CD14-positive monocyte (primary cell): ENCODE results near the gene CRCP. TPM values are rescaled to one million over a fixed set of nuclear protein-coding genes. Genes with fewer than 3 reads are reported as not detected.
A peak's percentile ranks its signal among the peaks of the same experiment; 100 is the strongest.
"Not testable (repeated sequence)": the region's sequence is repeated elsewhere in the genome, so short reads cannot be mapped to it uniquely, and the experiment has no call there.

ENCODE experiments used
- DNase-seq, 3 donors: peaks; one replicate each; pipeline ENCODE4 v3.0.0-alpha.2; 2011 to 2022
- H2AFZ ChIP-seq: 2 replicates; pipeline ENCODE4 v1.6.0; 2012; ENCODE audit warnings: mild to moderate bottlenecking, low read depth, low read length, inconsistent platforms; ENCODE audit not compliant: insufficient read depth, poor library complexity, severe bottlenecking
- H3K27ac ChIP-seq, 2 donors: 1 replicate in 1 of 2; 2 replicates in 1 of 2; pipeline ENCODE4 v1.5.1; 2012 to 2013; ENCODE audit warnings: low read length in 2 of 2, control low read depth in 1 of 2, inconsistent platforms in 1 of 2, low read depth in 1 of 2, mild to moderate bottlenecking in 1 of 2
- H3K27me3 ChIP-seq, 2 donors: one replicate each; pipeline versions ENCODE4 v1.6.0 to v1.6.1; 2011 to 2013; ENCODE audit warnings: low read length in 2 of 2; ENCODE audit not compliant: control insufficient read depth in 2 of 2, insufficient read depth in 2 of 2
- H3K36me3 ChIP-seq, 2 donors: replicated peaks in 1 of 2; 1 replicate in 1 of 2; 2 replicates in 1 of 2; pipeline versions ENCODE4 v1.5.1 to v1.6.1; 2012 to 2013; ENCODE audit warnings: low read length in 2 of 2, control low read depth in 1 of 2, inconsistent platforms in 1 of 2, mild to moderate bottlenecking in 1 of 2; ENCODE audit not compliant: insufficient read depth in 2 of 2, control insufficient read depth in 1 of 2
- H3K4me1 ChIP-seq, 2 donors: 1 replicate in 1 of 2; 2 replicates in 1 of 2; pipeline versions ENCODE4 v1.5.1 to v1.6.1; 2012 to 2013; ENCODE audit warnings: low read length in 2 of 2, control low read depth in 1 of 2, inconsistent platforms in 1 of 2, mild to moderate bottlenecking in 1 of 2, moderate library complexity in 1 of 2; ENCODE audit not compliant: insufficient read depth in 2 of 2, control insufficient read depth in 1 of 2
- H3K4me2 ChIP-seq: replicated peaks from 2 replicates; pipeline ENCODE3; 2012; ENCODE audit warnings: low read length, moderate library complexity, mild to moderate bottlenecking; ENCODE audit not compliant: poor library complexity, severe bottlenecking; ENCODE audit errors: extremely low read depth
- H3K4me3 ChIP-seq, 3 experiments: fragments of 200-600 bp in 1 of 3; sonication (generic) in 1 of 3; replicated peaks in 1 of 3; 1 replicate in 2 of 3; 2 replicates in 1 of 3; pipeline ENCODE4 v1.5.1; 2011 to 2013; ENCODE audit warnings: low read length in 3 of 3, mild to moderate bottlenecking in 3 of 3, control low read depth in 2 of 3, low read depth in 2 of 3, inconsistent platforms in 1 of 3, moderate library complexity in 1 of 3
- H3K79me2 ChIP-seq: 2 replicates; pipeline ENCODE4 v1.6.0; 2012; ENCODE audit warnings: mild to moderate bottlenecking, control low read depth, inconsistent platforms, low read length, moderate library complexity; ENCODE audit not compliant: insufficient read depth
- H3K9ac ChIP-seq: 2 replicates; pipeline ENCODE4 v1.6.0; 2017; ENCODE audit warnings: low read length, mild to moderate bottlenecking; ENCODE audit not compliant: insufficient read depth, poor library complexity, severe bottlenecking
- H3K9me3 ChIP-seq, 2 donors: replicated peaks in 1 of 2; 1 replicate in 1 of 2; 2 replicates in 1 of 2; pipeline versions ENCODE4 v1.5.1 to v1.6.1; 2012 to 2013; ENCODE audit warnings: low read length in 2 of 2, control low read depth in 1 of 2; ENCODE audit not compliant: control insufficient read depth in 1 of 2, insufficient read depth in 1 of 2
- H4K20me1 ChIP-seq: 2 replicates; pipeline ENCODE4 v1.6.0; 2012; ENCODE audit warnings: mild to moderate bottlenecking, low read length, control low read depth, moderate library complexity; ENCODE audit not compliant: insufficient read depth
- H3K27ac Mint-ChIP-seq, 7 donors: one replicate each; pipeline ENCODE4 v1.8.0; 2020; ENCODE audit warnings: mild to moderate bottlenecking in 7 of 7, mixed read lengths in 7 of 7, moderate library complexity in 6 of 7, inconsistent platforms in 2 of 7
- H3K27me3 Mint-ChIP-seq, 3 donors: one replicate each; pipeline ENCODE4 v1.8.0; 2021 to 2022; ENCODE audit warnings: low read depth in 3 of 3, mild to moderate bottlenecking in 3 of 3, mixed read lengths in 3 of 3, moderate library complexity in 3 of 3, inconsistent platforms in 1 of 3
- H3K36me3 Mint-ChIP-seq, 2 donors: one replicate each; pipeline ENCODE4 v1.8.0; 2020; ENCODE audit warnings: mixed read lengths in 2 of 2, inconsistent platforms in 1 of 2, mild to moderate bottlenecking in 1 of 2
- H3K4me1 Mint-ChIP-seq: one replicate; pipeline ENCODE4 v1.8.0; 2020; ENCODE audit warnings: mild to moderate bottlenecking, mixed read lengths
- H3K4me3 Mint-ChIP-seq, 2 donors: one replicate each; pipeline ENCODE4 v1.8.0; 2020; ENCODE audit warnings: mild to moderate bottlenecking in 2 of 2, mixed read lengths in 2 of 2, moderate library complexity in 1 of 2
- H3K9me3 Mint-ChIP-seq, 7 donors: one replicate each; pipeline ENCODE4 v1.8.0; 2020 to 2022; ENCODE audit warnings: mixed read lengths in 7 of 7, mild to moderate bottlenecking in 6 of 7, moderate library complexity in 6 of 7, inconsistent platforms in 2 of 7
- WGBS: methylation state at CpG from one replicate; pipeline ENCODE4 v1.1.5; 2013; ENCODE audit warnings: missing lambda C conversion rate; ENCODE audit not compliant: insufficient coverage; 5-methylcytosine and 5-hydroxymethylcytosine counted together
- intact Hi-C, 2 donors: fragments of 100-400 bp; cut with micrococcal nuclease; formaldehyde crosslinking; loops; one replicate each; pipeline versions ENCODE4 v1.15.0 to v1.15.1; 2023
- polyA plus RNA-seq, 3 donors: library from polyadenylated mRNA; depleted of rRNA in 1 of 3; unstranded in 2 of 3; stranded (reverse) in 1 of 3; fragments of 300-500 nt in 2 of 3; fragments of >200 nt in 1 of 3; fragmentation: Illumina TruSeq in 2 of 3; gene quantifications; 1 replicate in 2 of 3; 2 replicates in 1 of 3; pipeline ENCODE4 v1.2.3, GENCODE V29; 2012 to 2021
- TF ChIP-seq, protein P1 (sequence below): fragments of 200-600 bp; IDR thresholded peaks from one replicate; pipeline ENCODE4 v1.8.0; 2022; ENCODE audit warnings: antibody characterized with exemption, mild to moderate bottlenecking

The CRCP gene
- polyA plus RNA-seq, 3 donors, result 14.0 to 19.9 (median 15.5) TPM

DNA sequence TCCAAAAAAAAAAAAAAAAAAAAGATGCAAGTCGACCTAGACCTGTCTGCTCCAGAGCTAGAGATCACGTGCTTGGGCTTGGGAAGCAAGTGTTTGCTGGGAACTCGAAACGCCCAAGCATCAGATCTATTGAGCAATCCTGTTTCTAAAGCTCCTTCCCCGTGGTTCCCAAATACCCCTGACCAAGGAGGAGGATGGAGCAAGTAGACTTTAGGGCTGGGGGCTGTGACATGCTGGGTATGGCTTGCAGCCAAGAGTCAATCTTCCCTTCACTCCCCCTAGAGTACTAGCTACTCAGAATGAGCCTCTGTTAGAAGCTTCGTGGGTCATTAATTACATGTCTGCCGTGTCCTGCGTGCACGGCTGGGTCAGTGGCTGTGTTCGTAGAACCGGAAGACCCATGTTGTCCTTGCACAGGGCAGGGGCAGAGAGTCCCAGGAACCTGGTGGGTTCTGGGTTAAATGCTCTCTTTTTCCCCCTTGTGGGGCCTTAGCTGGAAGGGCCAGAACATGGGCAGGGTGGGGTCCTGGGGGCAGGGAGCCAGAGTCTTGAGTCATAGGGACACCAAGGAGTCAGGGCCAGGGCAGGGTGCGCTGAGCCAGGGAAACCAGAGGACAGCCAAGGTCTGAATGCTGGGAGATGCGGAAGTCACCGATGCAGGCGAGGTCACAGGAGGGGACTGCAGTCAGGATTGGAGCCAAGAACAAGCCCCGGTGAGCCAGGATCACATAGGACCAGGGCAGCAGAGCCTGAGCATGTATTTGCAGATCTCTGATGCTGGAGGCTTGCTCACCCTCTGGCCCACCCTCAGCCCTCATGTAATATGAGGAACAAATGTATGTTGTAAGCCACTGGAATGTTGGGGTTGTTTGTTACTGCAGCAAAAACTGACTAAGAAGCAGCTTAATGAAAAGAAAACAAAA is 55.9 kb downstream of the CRCP start:
- Mint-ChIP-seq H3K36me3 (no peaks in the 10 kb centered on the region), H3K27me3 (peaks cover 3 to 7% (median 3%) of the 10 kb centered on the region in 3 donors), H3K9me3 (peaks cover 0 to 4% (median 0%) of the 10 kb centered on the region in 7 donors), H3K27ac (peak overlapping the region in 2 of 7 donors; percentile 45 to 61), H3K4me3 (no peak overlapping the region), H3K4me1 (peaks cover 4% of the 10 kb centered on the region)
- intact Hi-C loops, result no loop called here
- Histone ChIP-seq H3K9me3 (no peaks in the 10 kb centered on the region), H3K4me1 (no peaks in the 10 kb centered on the region), H3K36me3 (no peaks in the 10 kb centered on the region), H2AFZ (no peak overlapping the region), H3K27me3 (no peaks in the 10 kb centered on the region), H3K9ac (no peak overlapping the region), H4K20me1 (no peaks in the 10 kb centered on the region), H3K4me2 (no peak overlapping the region), H3K4me3 (no peak overlapping the region), H3K79me2 (no peaks in the 10 kb centered on the region), H3K27ac (no peak overlapping the region)
- WGBS, result 89% methylated on average over 10 of the region's 16 CpGs
- DNase-seq, result no peak
- TF ChIP-seq, protein P1, sequence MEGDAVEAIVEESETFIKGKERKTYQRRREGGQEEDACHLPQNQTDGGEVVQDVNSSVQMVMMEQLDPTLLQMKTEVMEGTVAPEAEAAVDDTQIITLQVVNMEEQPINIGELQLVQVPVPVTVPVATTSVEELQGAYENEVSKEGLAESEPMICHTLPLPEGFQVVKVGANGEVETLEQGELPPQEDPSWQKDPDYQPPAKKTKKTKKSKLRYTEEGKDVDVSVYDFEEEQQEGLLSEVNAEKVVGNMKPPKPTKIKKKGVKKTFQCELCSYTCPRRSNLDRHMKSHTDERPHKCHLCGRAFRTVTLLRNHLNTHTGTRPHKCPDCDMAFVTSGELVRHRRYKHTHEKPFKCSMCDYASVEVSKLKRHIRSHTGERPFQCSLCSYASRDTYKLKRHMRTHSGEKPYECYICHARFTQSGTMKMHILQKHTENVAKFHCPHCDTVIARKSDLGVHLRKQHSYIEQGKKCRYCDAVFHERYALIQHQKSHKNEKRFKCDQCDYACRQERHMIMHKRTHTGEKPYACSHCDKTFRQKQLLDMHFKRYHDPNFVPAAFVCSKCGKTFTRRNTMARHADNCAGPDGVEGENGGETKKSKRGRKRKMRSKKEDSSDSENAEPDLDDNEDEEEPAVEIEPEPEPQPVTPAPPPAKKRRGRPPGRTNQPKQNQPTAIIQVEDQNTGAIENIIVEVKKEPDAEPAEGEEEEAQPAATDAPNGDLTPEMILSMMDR, result no peak

DNA sequence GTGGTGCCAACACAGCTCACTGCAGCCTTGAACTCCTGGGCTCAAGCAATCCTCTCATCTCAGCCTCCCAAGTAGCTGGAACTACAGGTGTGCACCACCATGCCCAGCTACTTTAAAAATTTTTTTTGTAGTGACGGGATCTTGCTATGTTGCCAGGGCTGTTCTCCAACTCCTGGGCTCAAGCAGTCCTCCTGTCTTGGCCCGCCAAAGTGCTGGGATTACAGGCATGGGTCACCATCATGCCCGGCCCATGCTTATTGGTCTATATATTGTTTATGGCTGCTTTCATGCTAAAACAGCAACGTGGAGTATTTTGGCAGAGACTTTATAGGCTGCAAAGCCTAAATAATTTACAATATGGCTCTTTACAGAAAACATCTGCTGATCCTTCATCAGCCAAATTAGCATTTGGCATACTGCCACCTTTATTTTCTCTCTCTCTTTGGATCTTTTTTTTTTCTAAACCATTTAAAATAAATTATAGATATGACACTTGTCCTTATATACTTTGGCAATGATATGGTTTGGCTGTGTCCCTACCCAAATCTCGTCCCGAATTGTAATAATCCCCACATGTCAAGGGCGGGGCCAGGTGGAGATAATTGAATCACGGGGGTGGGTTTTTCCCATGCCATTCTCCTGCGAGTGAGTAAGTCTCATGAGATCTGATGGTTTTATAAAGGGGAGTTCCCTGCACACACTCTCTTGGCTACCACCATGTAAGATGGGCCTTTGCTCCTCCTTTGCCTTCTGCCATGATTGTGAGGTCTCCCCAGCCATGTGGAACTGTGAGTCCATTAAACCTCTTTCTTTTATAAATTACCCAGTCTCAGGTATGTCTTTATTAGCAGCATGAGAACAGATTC is 58.1 kb downstream of the CRCP start:
- H3K36me3 Mint-ChIP-seq, intact Hi-C loops: not testable (repeated sequence)

More for the DNA sequence above, 58.1 kb downstream of the CRCP start:
- H3K79me2 ChIP-seq, H3K27ac Mint-ChIP-seq, H3K9me3 ChIP-seq, H3K9ac ChIP-seq, H3K4me3 ChIP-seq, H3K27ac ChIP-seq, H4K20me1 ChIP-seq, H3K27me3 Mint-ChIP-seq, DNase-seq, H3K9me3 Mint-ChIP-seq, H3K4me3 Mint-ChIP-seq, H3K4me2 ChIP-seq, H3K4me1 ChIP-seq, H2AFZ ChIP-seq, H3K4me1 Mint-ChIP-seq, H3K27me3 ChIP-seq, H3K36me3 ChIP-seq: not testable (repeated sequence)
- WGBS, result no CpG with 5 or more reads among the region's 9 CpGs
